Measurements from ENCODE around the gene PLA1A.
"Not testable (repeated sequence)": the region's sequence is repeated elsewhere in the genome, so short reads cannot be mapped to it uniquely, and the experiment has no call there.

Gene PLA1A

DNA sequence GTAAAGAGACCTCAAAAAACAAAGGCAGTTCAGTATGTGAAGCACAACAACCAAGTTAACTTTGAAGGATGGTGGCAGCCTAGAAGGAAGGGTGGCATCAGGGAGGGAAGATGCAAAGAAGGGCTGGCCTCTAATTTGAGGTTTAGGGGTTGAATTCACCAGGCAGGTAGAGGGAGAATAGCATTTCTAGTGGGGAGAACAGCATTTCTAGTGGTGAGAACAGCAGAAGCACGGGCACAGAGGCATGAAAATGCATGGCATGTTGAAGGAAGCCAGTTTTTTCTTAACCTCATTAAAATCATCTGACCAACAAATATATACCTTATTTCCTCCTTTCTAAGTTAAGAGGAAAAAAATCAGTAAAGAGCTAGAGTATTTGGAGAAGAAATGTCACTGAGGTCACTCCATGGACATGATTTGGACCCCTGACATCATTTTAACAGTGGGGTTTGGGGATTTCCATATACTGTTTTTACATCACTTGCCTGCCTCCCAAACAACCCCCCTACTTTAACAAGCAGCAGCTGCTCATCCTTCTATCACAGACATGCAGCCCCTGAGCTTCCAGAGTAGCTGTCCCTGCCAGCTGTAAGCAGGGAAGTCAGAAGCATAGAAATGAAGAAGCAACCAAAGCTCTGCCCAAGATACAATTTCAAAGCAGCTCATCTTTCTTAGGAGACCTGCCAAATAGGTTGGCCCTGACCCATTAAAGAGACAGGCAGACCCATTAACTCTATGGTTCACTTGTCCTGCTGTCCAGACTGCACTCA is 65.1 kb downstream of the PLA1A start:
- DNase-seq (ENCODE audit: low spot score), result peak; percentile 43

DNA sequence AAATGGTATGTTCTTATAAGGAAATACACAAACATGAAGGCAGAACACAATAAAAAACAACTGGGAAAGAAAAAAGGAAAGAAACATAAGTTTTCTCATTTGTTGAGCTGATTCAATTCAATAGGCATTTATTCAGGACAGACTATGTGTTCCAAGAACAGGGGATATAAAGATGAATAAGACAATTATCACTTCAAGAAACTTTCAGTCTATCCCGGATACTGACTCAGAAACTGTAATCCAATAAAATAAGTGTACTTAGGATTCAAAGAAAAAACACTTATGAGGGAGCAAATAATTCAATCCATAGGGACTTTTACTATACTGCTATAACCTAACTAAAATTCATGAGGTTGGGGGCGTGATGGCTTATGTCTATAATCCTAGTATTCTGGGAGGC is 66.2 kb downstream of the PLA1A start:
- no peak for DNase-seq (ENCODE audit: low spot score)

DNA sequence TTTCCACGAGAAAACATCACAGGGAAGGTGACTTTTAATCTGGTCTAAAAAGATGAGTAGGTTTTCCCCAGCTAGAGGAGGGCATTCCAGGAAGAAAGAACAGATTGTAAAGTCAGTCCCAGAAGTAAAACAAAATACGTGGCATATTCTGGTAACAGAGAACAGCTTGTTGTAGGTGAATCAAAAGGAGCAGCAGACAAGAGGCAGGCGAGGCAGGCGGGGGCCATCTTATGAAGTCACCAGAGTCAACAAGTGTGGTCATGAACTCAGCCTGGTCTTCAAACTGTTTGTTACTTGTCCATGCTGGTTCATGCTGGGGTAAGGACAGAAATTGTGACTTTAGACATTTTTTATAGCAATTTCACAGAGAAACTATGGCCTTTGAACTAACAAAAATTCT is 66.7 kb downstream of the PLA1A start:
- no peak for DNase-seq (ENCODE audit: low spot score)

DNA sequence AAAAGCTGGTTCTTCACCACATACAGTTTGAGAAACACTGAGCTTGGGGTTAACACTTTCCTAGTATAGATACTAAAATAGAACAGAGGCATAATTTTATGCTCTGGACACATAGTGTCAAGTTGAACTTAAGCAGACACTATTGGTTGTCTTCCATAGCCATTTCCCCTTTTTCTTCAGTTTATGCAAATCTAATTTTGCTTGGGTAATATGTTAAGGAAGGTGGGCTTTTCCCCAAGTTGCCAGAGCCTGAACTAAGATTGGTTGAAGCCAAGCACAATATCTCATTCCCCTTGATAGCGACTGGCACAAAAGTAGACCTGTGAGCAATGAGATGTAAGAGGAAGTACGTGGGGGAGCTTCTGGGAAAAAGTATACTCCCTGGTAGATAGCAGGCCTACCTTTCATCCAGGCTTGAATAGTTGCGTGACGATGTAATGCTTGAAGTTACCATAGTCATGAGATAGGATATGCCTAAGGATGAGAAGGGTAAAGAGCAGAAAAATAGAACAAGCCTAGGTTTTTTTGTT is 67.2 kb downstream of the PLA1A start:
- DNase-seq (ENCODE audit: low spot score), result no peak

DNA sequence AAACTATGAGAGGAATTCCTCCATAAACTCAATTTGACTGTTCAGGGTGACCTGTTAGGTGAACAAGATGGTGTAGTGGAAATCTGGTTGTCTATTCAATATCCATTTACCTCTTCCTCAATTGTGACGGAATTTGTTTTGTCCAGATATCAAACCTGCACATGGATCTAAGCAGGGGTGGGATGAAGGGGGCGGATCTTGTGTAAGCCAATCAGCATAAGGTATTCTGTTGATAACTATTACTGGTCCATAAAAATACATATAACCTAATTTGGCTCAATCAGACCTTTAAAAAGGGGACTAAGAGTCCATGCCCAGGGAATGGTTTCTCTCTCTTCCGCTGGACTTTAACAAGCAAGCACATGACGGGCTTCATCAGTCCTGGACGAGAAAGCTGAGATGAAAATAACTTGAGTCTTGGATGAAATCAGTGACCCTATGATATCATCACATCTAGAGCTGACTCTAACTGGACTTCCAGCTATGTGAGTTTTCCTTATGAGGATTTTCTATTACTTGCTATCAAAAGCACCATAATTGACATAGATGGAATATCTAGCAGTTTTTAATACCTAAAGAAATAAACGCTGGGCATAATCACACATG is 68.4 kb downstream of the PLA1A start:
- no peak for DNase-seq (ENCODE audit: low spot score)

DNA sequence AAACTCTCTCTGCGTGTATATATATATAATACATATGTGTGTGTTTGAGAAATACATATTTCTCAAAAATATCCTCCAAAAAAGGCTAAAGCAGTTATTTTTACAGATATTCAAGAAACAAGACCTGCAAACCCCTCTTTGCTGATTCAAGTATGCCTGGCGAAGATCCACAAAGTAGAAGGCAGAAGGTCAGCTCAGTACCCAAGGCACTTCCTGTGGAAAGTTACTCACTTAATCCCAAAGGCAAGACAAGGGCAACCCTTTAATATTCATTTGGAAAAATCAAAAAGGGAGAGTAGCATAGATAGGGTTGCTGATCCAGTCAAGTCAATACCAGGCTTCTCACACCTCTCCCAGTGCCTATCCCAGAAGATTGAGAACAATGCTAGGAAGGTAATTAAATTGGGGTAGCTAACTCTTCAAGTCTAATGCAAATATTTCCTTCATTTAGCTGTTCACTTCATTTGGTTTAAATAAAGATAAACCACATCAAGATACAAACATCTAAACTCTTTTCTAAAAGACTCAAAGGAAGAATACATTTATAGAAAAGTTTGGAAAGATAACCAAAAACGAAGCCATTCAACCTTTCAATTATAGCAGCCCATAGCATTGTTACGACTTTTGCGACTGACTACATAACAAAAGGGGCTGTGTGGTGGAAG is 72.4 kb downstream of the PLA1A start:
- DNase-seq (ENCODE audit: low spot score), result no peak

DNA sequence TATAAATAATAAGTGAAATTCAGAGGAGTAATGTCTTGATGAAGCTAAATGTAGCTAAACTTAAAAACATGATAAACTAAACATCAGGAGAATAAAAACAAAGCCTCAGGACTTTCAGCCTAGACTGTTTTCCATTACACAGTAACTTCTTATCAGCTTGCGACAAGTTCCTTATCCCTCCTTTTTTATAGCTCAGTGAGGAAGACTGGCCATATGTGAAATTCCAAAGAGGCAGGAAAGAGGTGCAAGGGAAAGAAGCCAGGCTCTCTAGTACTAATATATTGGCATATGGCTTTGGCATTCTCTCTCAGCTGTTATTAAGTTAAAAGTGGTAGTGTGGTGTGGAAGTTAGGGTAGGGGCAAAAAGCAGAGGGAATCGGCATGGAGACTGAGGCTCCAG is 75.1 kb downstream of the PLA1A start:
- no peak for DNase-seq (ENCODE audit: low spot score)

DNA sequence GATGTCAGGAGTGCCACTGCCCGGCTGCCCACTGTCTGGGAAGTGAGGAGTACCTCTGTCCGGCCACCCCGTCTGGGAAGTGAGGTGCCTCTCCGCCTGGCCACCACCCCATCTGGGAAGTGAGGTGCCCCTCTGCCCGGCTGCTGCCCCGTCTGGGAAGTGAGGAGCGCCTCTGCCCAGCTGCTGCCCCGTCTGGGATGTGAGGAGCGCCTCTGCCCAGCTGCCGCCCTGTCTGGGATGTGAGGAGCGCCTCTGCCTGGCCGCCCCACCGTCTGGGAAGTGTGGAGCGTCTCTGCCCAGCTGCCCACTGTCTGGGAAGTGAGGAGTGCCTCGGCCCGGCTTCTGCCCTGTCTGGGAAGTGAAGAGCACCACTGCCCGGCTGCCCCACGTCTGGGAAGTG is 76.2 kb downstream of the PLA1A start:
- DNase-seq (ENCODE audit: low spot score), result no peak

DNA sequence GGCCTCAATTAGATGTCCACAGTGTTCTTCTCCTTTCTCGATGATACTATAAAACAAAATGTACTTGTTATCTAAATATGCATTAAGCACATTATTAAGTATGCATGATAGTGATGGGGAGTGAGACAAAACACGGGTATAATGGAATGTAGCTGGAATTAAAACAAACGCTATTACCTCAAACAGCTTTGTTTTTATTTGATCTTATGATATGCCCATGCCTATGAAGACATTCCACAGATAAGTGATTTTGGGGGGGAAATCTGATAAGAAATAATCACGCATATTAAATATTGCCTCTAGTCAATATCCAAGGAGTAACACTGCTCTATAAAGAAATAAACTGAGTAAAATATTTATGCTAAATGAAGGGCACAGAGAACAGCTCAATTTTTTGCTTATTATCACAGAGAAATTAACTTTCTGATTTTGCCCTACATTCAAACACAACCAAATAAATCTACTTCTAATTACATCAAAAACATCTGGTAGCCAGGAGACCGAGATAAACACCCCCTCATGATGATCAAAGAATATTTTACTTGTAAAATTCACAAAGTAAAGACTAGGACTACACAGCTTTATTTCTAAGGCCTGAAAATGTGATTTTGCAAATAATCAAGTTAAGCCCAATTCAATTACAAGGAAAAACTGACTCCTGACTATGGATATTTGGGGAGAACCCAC is 77.6 kb downstream of the PLA1A start:
- DNase-seq (ENCODE audit: low spot score), result no peak

DNA sequence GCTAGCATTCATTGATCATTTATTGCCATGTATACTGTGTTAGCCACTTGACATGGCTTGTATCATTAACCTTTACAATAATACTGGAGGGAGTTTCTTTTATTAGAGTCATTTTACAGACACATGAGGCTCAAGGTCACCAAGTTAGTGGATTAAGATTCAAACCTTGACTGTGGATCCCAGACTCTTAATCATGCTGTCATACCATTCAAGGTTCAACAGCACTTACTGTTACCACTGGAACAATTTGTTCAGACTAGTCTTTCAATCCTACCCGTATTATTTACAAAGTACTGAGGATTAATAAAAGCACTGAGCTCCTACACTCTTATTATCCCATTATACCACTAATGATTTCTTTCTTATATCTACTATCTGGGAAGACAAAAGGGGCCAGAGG is 78.3 kb downstream of the PLA1A start:
- DNase-seq (ENCODE audit: low spot score), result no peak

DNA sequence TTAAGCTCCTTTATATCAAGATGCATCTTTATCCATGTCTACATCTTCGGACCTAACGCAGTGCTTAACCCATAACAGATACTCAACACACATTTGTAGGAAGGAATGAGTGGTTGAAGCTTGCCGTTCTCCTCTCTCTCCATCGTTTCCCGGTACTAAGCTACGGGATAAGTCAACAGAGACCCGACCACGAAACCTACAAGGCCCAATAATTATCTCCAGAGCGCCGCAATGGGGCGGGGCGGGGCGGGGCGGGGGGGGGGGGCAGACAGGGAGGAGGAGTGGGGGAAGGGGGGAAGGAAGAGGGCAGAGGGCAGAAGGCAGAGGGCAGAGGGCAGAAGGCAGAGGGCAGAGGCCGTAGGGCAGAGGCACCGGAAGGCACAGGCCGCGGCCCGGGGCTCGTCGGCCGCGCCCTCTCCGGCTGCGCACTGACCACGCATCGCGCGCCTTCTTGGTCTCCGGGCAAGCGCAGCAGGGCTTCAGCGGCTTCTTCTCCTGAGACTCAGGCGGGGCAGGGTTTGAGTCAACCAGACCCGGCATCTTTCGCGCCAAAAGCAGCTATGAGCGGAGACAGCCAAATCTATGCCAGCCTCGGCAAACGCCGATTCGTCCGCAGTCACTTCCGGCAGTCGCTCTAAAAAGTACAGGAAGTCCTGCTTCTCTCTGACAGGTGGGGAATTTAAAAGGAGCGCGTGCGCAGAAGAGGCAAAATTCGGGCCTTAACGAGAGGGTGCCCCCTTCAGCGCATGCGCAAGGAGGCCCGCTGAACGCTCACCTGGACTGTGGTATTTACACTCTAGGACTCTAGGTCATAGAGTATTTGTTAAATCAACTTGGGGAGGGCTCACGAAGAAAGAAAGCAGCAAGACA is 79.3 kb downstream of the PLA1A start, which contains the start of gene COX17:
COX17 (minus strand) TSS at position 636 of the 870 bp plus-strand sequence; CDS start at position 540, 96 bp downstream.
- DNase-seq (ENCODE audit: low spot score), result peak; percentile 97

DNA sequence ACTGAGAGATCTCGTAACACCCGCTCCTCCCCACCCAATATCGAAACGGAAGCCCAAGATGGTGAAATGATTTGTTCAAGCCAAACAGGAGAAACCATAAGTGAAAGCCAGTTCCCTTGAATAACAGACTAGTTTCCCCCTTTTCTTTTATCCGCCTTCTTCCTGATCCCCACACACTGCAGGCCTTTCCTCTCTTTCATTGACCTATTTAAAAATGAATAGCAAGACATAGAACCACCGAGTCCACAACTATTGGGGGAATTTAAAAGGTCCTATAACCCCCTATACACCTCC is 79.9 kb downstream of the PLA1A start:
- DNase-seq (ENCODE audit: low spot score), result no peak

DNA sequence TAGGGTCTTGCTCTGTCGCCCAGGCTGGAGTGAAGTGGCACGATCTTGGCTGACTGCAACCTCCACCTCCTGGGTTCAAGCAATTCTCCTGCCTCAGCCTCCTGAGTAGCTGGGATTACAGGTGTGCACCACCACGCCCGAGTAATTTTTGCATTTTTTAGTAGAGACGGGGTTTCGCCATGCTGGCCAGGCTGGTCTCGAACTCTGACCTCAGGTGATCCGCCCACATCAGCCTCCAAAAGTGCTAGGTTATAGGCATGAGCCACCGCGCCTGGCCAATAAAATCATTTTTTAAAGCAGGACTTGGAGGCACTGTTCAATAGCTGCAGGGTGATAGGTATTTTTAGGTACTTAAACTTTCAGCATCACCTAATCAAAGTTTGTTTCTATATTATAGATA is 80.5 kb downstream of the PLA1A start:
- not testable (repeated sequence) for DNase-seq (ENCODE audit: low spot score)
